ENCODE data around the gene TBC1D8B.

Gene TBC1D8B

GRCh38 chrX:106780664-106781377 lies 21.7 kb upstream of the TBC1D8B start:
- no peak overlapping the region for H3K4ac ChIP-seq (ENCODE audit: low read depth, low read length)
- no peak overlapping the region for H4K8ac ChIP-seq (ENCODE audit: low read depth, low read length)
- H3K4me3 ChIP-seq (ENCODE audit: low read depth, low read length): no peak overlapping the region
- no peak overlapping the region for H2BK5ac ChIP-seq (ENCODE audit: low read depth, low read length, poor library complexity)
- no peak overlapping the region for H2AFZ ChIP-seq (ENCODE audit: insufficient read depth, low read length, poor library complexity)
- no peak overlapping the region for H3K18ac ChIP-seq (ENCODE audit: low read length)
- no peaks in the 10 kb centered on the region for H3K79me1 ChIP-seq (ENCODE audit: low read length)
- DNase-seq: no peak
- H3K27ac ChIP-seq (ENCODE audit: low read depth, low read length): no peak overlapping the region
- no CpG with 5 or more reads among the region's 1 CpG for WGBS (ENCODE audit: extremely low coverage, insufficient coverage, insufficient read length)
- H3K9ac ChIP-seq (ENCODE audit: low read length): no peak overlapping the region
- H4K12ac ChIP-seq (ENCODE audit: low read depth, low read length): no peak overlapping the region
- H3K36me3 ChIP-seq (ENCODE audit: control insufficient read depth in 1 of 2, insufficient read depth in 2 of 2, low read length in 2 of 2): no peaks in the 10 kb centered on the region
- no peak overlapping the region for H2BK120ac ChIP-seq (ENCODE audit: insufficient read depth, low read length, poor library complexity)
- no peak overlapping the region for H3K23ac ChIP-seq (ENCODE audit: low read length)
- no peaks in the 10 kb centered on the region for H3K9me3 ChIP-seq (ENCODE audit: insufficient read depth, low read depth, low read length)
- no peak overlapping the region for H2BK12ac ChIP-seq (ENCODE audit: low read length)
- H3K4me2 ChIP-seq (ENCODE audit: low read length): no peak overlapping the region
- no peak overlapping the region for H4K91ac ChIP-seq (ENCODE audit: low read depth, low read length)
- no peak overlapping the region for H3K14ac ChIP-seq (ENCODE audit: low read length)
- H3K79me2 ChIP-seq (ENCODE audit: control insufficient read depth, insufficient read depth, low read length, poor library complexity): no peaks in the 10 kb centered on the region
- H3K4me1 ChIP-seq (ENCODE audit: control insufficient read depth in 1 of 2, insufficient read depth in 2 of 2, low read length in 2 of 2): no peaks in the 10 kb centered on the region
- H3K27me3 ChIP-seq (ENCODE audit: insufficient read depth, low read length): no peaks in the 10 kb centered on the region
- no peak overlapping the region for H2AK5ac ChIP-seq (ENCODE audit: low read length)

GRCh38 chrX:106783716-106784115 lies 18.8 kb upstream of the TBC1D8B start:
- Histone ChIP-seq H3K27ac (ENCODE audit: low read depth, low read length) (no peak overlapping the region), H3K9me3 (ENCODE audit: insufficient read depth, low read depth, low read length) (no peaks in the 10 kb centered on the region), H2AFZ (ENCODE audit: insufficient read depth, low read length, poor library complexity) (no peak overlapping the region), H4K8ac (ENCODE audit: low read depth, low read length) (no peak overlapping the region), H3K14ac (ENCODE audit: low read length) (no peak overlapping the region), H3K4me1 (ENCODE audit: control insufficient read depth in 1 of 2, insufficient read depth in 2 of 2, low read length in 2 of 2) (no peaks in the 10 kb centered on the region), H3K4me2 (ENCODE audit: low read length) (no peak overlapping the region), H4K12ac (ENCODE audit: low read depth, low read length) (no peak overlapping the region), H3K36me3 (ENCODE audit: control insufficient read depth in 1 of 2, insufficient read depth in 2 of 2, low read length in 2 of 2) (no peaks in the 10 kb centered on the region), H3K4ac (ENCODE audit: low read depth, low read length) (no peak overlapping the region), H4K91ac (ENCODE audit: low read depth, low read length) (no peak overlapping the region), H2BK120ac (ENCODE audit: insufficient read depth, low read length, poor library complexity) (no peak overlapping the region), H2BK5ac (ENCODE audit: low read depth, low read length, poor library complexity) (no peak overlapping the region), H3K79me2 (ENCODE audit: control insufficient read depth, insufficient read depth, low read length, poor library complexity) (no peaks in the 10 kb centered on the region), H3K23ac (ENCODE audit: low read length) (no peak overlapping the region), H3K4me3 (ENCODE audit: low read depth, low read length) (no peak overlapping the region), H3K18ac (ENCODE audit: low read length) (no peak overlapping the region), H2AK5ac (ENCODE audit: low read length) (no peak overlapping the region), H2BK12ac (ENCODE audit: low read length) (no peak overlapping the region), H3K9ac (ENCODE audit: low read length) (no peak overlapping the region), H3K79me1 (ENCODE audit: low read length) (no peaks in the 10 kb centered on the region), H3K27me3 (ENCODE audit: insufficient read depth, low read length) (no peaks in the 10 kb centered on the region)
- DNase-seq: no peak
- WGBS (ENCODE audit: extremely low coverage, insufficient coverage, insufficient read length): no CpG with 5 or more reads among the region's 7 CpGs

GRCh38 chrX:106791495-106791894 lies 11.0 kb upstream of the TBC1D8B start:
- WGBS (ENCODE audit: extremely low coverage, insufficient coverage, insufficient read length): no CpG with 5 or more reads among the region's 1 CpG
- Histone ChIP-seq H3K36me3 (ENCODE audit: control insufficient read depth in 1 of 2, insufficient read depth in 2 of 2, low read length in 2 of 2) (no peaks in the 10 kb centered on the region), H2BK12ac (ENCODE audit: low read length) (no peak overlapping the region), H2BK120ac (ENCODE audit: insufficient read depth, low read length, poor library complexity) (no peak overlapping the region), H2AK5ac (ENCODE audit: low read length) (no peak overlapping the region), H4K12ac (ENCODE audit: low read depth, low read length) (no peak overlapping the region), H3K18ac (ENCODE audit: low read length) (no peak overlapping the region), H3K27ac (ENCODE audit: low read depth, low read length) (no peak overlapping the region), H3K79me1 (ENCODE audit: low read length) (no peaks in the 10 kb centered on the region), H4K91ac (ENCODE audit: low read depth, low read length) (no peak overlapping the region), H3K4ac (ENCODE audit: low read depth, low read length) (no peak overlapping the region), H2BK5ac (ENCODE audit: low read depth, low read length, poor library complexity) (no peak overlapping the region), H3K4me3 (ENCODE audit: low read depth, low read length) (no peak overlapping the region), H3K4me1 (ENCODE audit: control insufficient read depth in 1 of 2, insufficient read depth in 2 of 2, low read length in 2 of 2) (no peaks in the 10 kb centered on the region), H4K8ac (ENCODE audit: low read depth, low read length) (no peak overlapping the region), H3K79me2 (ENCODE audit: control insufficient read depth, insufficient read depth, low read length, poor library complexity) (no peaks in the 10 kb centered on the region), H3K9ac (ENCODE audit: low read length) (no peak overlapping the region), H3K23ac (ENCODE audit: low read length) (no peak overlapping the region), H3K14ac (ENCODE audit: low read length) (no peak overlapping the region), H3K27me3 (ENCODE audit: insufficient read depth, low read length) (no peaks in the 10 kb centered on the region), H2AFZ (ENCODE audit: insufficient read depth, low read length, poor library complexity) (no peak overlapping the region), H3K4me2 (ENCODE audit: low read length) (no peak overlapping the region), H3K9me3 (ENCODE audit: insufficient read depth, low read depth, low read length) (no peaks in the 10 kb centered on the region)
- peak in 1 of 2 donors; percentile 19 for DNase-seq

- H3K23ac ChIP-seq (ENCODE audit: low read length): no peak overlapping the region
- H2BK120ac ChIP-seq (ENCODE audit: insufficient read depth, low read length, poor library complexity): no peak overlapping the region
- no peak overlapping the region for H3K4ac ChIP-seq (ENCODE audit: low read depth, low read length)
- no peak overlapping the region for H4K8ac ChIP-seq (ENCODE audit: low read depth, low read length)
- DNase-seq: no peak
- no peaks in the 10 kb centered on the region for H3K9me3 ChIP-seq (ENCODE audit: insufficient read depth, low read depth, low read length)
- H3K27me3 ChIP-seq (ENCODE audit: insufficient read depth, low read length): no peaks in the 10 kb centered on the region
- no peak overlapping the region for H3K4me3 ChIP-seq (ENCODE audit: low read depth, low read length)
- H2BK12ac ChIP-seq (ENCODE audit: low read length): no peak overlapping the region
- H3K79me2 ChIP-seq (ENCODE audit: control insufficient read depth, insufficient read depth, low read length, poor library complexity): peaks cover 4% of the 10 kb centered on the region
- H3K18ac ChIP-seq (ENCODE audit: low read length): no peak overlapping the region
- H3K9ac ChIP-seq (ENCODE audit: low read length): no peak overlapping the region
- no peak overlapping the region for H2BK5ac ChIP-seq (ENCODE audit: low read depth, low read length, poor library complexity)
- no CpG with 5 or more reads among the region's 11 CpGs for WGBS (ENCODE audit: extremely low coverage, insufficient coverage, insufficient read length)
- H3K36me3 ChIP-seq (ENCODE audit: control insufficient read depth in 1 of 2, insufficient read depth in 2 of 2, low read length in 2 of 2): no peaks in the 10 kb centered on the region
- H4K12ac ChIP-seq (ENCODE audit: low read depth, low read length): peak overlapping the region; percentile 80
- H3K27ac ChIP-seq (ENCODE audit: low read depth, low read length): no peak overlapping the region
- H2AK5ac ChIP-seq (ENCODE audit: low read length): no peak overlapping the region
- H2AFZ ChIP-seq (ENCODE audit: insufficient read depth, low read length, poor library complexity): no peak overlapping the region
- H3K4me1 ChIP-seq (ENCODE audit: control insufficient read depth in 1 of 2, insufficient read depth in 2 of 2, low read length in 2 of 2): peaks cover 0 to 4% of the 10 kb centered on the region in 2 experiments
- H3K14ac ChIP-seq (ENCODE audit: low read length): no peak overlapping the region
- no peak overlapping the region for H4K91ac ChIP-seq (ENCODE audit: low read depth, low read length)
- H3K4me2 ChIP-seq (ENCODE audit: low read length): peak overlapping the region; percentile 57
- peaks cover 3% of the 10 kb centered on the region for H3K79me1 ChIP-seq (ENCODE audit: low read length)
These were observed 448 bp upstream of the TBC1D8B start for GRCh38 chrX:106802063-106802387.

Measured in trophoblast cell (in vitro differentiated cells and primary cell).